GM12875 (cell line): ENCODE measurements around the gene STAG3.
A peak's percentile ranks its signal among the peaks of the same experiment; 100 is the strongest.

Source experiments
- H3K4me3 ChIP-seq: one replicate; pipeline ENCODE4 v1.5.1; 2011; ENCODE audit warnings: low read depth, low read length, control low read depth
- CTCF ChIP-seq: IDR thresholded peaks from 2 replicates; pipeline ENCODE4 v1.5.1; 2011; ENCODE audit warnings: low read depth, mild to moderate bottlenecking, control low read depth, inconsistent platforms, low read length, moderate library complexity, borderline replicate concordance; ENCODE audit not compliant: insufficient read depth

The STAG3 gene

GRCh38 chr7:100163871-100164270 lies 13.8 kb upstream of the STAG3 start:
- TF ChIP-seq CTCF = no peak
- no peak overlapping the region for H3K4me3 ChIP-seq

DNA sequence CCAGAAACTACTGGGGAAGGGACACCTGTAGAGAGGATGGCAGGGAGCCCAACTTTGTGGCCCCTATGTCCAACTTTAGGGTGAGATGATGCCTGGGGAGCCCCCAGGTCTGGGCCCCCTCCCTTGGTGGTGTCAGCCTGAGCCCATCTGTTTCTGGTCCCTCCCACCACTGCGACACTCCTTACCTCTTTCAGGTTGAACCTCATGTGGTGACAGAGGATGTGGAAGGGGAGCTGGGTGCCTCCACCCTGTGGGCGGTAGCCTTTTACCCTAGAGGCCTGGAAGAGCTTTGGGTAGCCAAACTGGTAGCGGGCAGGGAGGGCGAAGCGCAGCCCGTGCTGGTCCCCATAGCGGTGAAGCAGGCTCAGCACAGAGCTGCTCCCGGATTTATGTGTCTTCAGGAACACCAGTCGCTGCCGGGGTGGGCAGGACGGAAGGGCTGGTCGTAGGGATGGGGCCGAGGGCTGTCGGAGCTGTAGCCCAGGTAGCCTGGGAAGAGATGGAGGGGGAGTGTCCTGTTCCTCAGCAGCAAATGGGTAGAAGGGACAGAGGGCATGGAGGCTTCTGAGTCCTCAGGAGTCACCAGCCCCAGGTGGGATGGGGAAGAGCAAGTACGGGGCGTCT lies 11.3 kb upstream of the STAG3 start:
- TF ChIP-seq CTCF = no peak
- no peak overlapping the region for H3K4me3 ChIP-seq

DNA sequence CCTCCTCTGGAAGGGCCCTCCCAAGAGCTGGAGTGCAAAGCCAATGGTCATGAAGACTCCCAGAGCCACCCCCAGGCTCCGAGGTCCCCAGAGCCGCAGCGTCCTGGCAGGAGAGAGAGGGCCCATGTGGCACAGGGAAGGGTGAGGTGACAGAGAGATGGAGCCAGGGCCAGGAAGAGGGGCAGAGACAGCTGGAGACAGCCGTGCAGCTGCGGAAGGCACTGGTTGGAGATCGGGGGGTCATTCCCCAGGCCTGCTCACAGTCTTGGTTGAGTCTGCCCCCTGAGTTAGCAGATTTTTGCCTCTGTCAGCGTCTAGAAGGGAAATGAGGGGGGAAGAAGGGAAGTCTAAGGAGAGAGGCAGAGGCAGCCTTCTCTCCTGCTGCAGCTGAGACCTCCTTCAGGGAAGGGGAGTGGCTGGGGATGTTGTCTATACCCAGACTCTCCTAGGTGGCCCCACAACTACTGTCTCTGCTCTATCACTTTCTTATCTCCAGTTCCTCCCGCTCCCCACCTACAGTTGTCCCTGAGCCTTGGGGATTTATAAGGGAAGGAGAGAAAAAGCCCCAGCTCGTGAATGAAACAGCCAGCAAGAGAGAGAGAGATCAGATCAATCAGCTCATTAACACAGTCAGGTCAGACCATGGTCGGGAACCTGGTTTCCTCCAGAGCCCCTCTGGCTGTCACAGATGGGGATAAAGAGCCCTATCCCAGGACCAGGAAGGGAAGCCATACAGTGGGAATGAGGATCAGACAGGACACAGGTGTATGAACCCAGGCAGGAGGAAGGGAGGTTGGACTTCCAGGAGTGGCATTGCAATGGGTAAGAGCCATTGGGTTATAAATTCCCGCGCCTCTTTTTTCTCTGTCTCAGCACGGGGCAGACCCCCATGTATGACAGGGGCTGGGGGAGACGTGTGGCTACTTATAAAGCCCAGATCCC lies 10.5 kb upstream of the STAG3 start:
- no peak overlapping the region for H3K4me3 ChIP-seq
- TF ChIP-seq CTCF = no peak

DNA sequence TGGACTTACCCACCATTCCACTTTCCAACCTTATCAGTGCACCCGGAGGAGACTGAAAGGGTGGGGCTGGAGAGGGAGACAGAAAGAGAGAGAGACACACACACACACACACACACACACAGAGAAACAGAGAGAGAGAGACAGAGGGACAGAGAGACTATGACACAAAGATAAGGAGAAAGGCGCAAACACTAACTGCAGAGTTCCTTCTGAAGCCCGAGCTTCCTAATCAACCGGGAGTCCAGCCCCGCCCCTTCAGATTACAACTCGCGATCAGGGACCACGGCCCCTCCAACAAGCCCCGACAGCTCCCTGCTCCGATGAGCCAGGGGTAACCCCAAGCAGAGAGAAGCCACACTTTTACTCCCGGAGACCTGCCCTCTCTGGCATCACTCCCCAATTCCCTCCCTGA lies 9.8 kb upstream of the STAG3 start:
- H3K4me3 ChIP-seq = peak overlapping the region; percentile 21
- TF ChIP-seq CTCF = no peak

- no peak for TF ChIP-seq CTCF
- H3K4me3 ChIP-seq = no peak overlapping the region
Measured at GRCh38 chr7:100169147-100169850, 8.4 kb upstream of the STAG3 start.

- TF ChIP-seq CTCF = no peak
- H3K4me3 ChIP-seq = no peak overlapping the region
Measured at GRCh38 chr7:100170101-100170897, 7.4 kb upstream of the STAG3 start.
